Ovary (tissue), 9 donors: ENCODE measurements around the gene CC2D1A. TPM values are rescaled to one million over a fixed set of nuclear protein-coding genes. Genes with fewer than 3 reads are reported as not detected.

Experiments used
- DNase-seq, 5 donors: peaks; one replicate each; pipeline ENCODE4 v3.0.0-alpha.2; 2019 to 2020
- H3K27ac ChIP-seq, 2 donors: fragments of 200-600 bp; one replicate each; pipeline versions ENCODE4 v1.5.1 to v1.8.0; 2019 to 2022
- H3K27me3 ChIP-seq: fragments of 200-600 bp; one replicate; pipeline ENCODE4 v1.8.0; 2022
- H3K36me3 ChIP-seq: fragments of 200-600 bp; sonication (generic); one replicate; pipeline ENCODE4 v1.5.1; 2019
- H3K4me1 ChIP-seq: one replicate; pipeline ENCODE4 v1.8.1; 2013; ENCODE audit warnings: mild to moderate bottlenecking, moderate library complexity; ENCODE audit not compliant: insufficient read depth
- H3K4me3 ChIP-seq: fragments of 200-600 bp; sonication (generic); one replicate; pipeline ENCODE4 v1.5.1; 2017
- H3K9me3 ChIP-seq, 2 donors: fragments of 200-600 bp in 1 of 2; sonication (generic) in 1 of 2; one replicate each; pipeline versions ENCODE4 v1.5.1 to v1.8.1; 2013 to 2019; ENCODE audit warnings: mild to moderate bottlenecking in 1 of 2, moderate library complexity in 1 of 2
- EP300 ChIP-seq: sonication (generic); formaldehyde crosslinking; IDR thresholded peaks from one replicate; pipeline ENCODE4 v1.6.1; 2017; ENCODE audit warnings: antibody characterized with exemption
- POLR2A ChIP-seq: fragments of 450-650 bp; IDR thresholded peaks from one replicate; pipeline ENCODE4 v1.6.1; 2017; ENCODE audit warnings: antibody characterized with exemption, mild to moderate bottlenecking, moderate library complexity
- WGBS, 3 donors: extraction: QIAGEN DNeasy Blood & Tissue Kit in 1 of 3; methylation state at CpG; one replicate each; pipeline versions ENCODE4 v1.1.5 to v1.1.7; 2013 to 2017; 5-methylcytosine and 5-hydroxymethylcytosine counted together
- intact Hi-C, 4 donors: fragments of 100-400 bp; cut with DNase I; formaldehyde crosslinking; loops; one replicate each; pipeline versions ENCODE4 v1.11.0 to v1.15.1; 2022 to 2023
- polyA plus RNA-seq, 2 donors: library from polyadenylated mRNA; stranded (reverse); fragments of 200-250 nt in 1 of 2; fragments of 350-450 nt in 1 of 2; fragmentation: Illumina TruSeq in 1 of 2; extraction: RNeasy Lipid Tissue Mini Kit (QIAGEN cat#74804) in 1 of 2; gene quantifications; one replicate each; pipeline ENCODE4 v1.2.3, GENCODE V29; 2013 to 2014
- total RNA-seq, 7 donors: library from RNA; depleted of rRNA in 2 of 7; stranded (reverse); fragments of >200 nt in 2 of 7; fragmentation: NEBNext Ultra II Directional in 3 of 7; extraction: Animal tissue kit (Norgen Biotek cat#: 25700) in 3 of 7; gene quantifications; one replicate each; pipeline versions ENCODE4 v1.1.0 to v1.2.4, GENCODE V29; 2016 to 2023
- TF ChIP-seq, protein P1 (sequence below), 3 donors: fragments of 450-650 bp in 2 of 3; fragments of 200-600 bp in 1 of 3; IDR thresholded peaks; one replicate each; pipeline versions ENCODE4 v1.5.1 to v1.8.0; 2016 to 2022; ENCODE audit warnings: antibody characterized with exemption in 3 of 3, mild to moderate bottlenecking in 1 of 3
- donor health status: DM: no; HTN: no; CAD: no; lungs with moderate emphysema.
- donor health status: DM: no; HTN: no; CAD: no.
- donor health status: Bipolar disorder and iron deficiency.
- donor health status: DM: yes; HTN: yes; CAD: no.
- donor health status: DM: no; HTN: no; CAD: no.
- donor health status: DM: yes; HTN: yes; CAD: no.

The CC2D1A gene
- total and polyA plus RNA-seq, 9 donors: 13.1 to 38.1 (median 29.6) TPM

DNA sequence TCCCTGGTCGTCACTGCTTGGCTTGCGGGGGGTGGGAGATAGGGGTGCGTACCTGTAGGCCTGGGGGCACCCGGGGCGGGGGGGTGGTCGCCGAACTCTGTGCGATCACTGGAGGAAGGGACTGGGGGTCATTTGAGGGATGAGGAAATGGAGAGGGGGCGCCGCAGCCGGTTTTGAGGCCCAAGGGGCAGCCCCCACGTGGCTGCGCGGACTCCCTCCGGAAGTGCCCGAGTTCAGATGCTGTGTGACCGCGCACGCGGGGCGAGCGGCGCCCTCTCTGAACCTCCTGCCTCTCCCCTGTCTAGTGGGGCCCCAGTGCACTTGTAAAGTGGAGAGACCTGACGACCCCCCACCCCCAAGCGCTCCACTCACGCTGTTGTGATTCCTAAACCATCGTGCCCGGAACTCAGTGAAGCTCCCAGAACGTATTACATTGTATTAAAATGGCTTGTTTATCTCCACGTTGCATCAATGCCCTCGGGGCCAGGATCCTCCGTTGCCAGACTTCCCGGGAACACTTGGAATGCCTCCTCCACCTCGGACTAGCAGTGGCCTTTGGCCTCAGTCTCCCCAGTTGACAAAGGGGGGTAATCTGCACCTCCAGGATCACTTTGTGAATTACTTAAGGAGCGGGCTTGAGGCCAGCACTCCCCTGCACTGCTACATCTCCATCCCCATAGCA lies 32.0 kb upstream of the CC2D1A start:
- H3K27ac ChIP-seq: no peak overlapping the region
- H3K36me3 ChIP-seq: no peaks in the 10 kb centered on the region
- peaks cover 1% of the 10 kb centered on the region for H3K4me1 ChIP-seq
- 45 to 61% (median 47%) methylated on average over 35 of the region's 35 CpGs for WGBS, 3 donors
- no peak overlapping the region for H3K4me3 ChIP-seq
- H3K27me3 ChIP-seq: no peaks in the 10 kb centered on the region
- no peak for DNase-seq
- H3K9me3 ChIP-seq: no peaks in the 10 kb centered on the region
- intact Hi-C loops: loop anchor here in 2 of 4 donors (5.0 to 10.0 kb wide), 2 partner anchors 277 to 279 kb away; no protein-coding TSS in a partner anchor
- no peak for TF ChIP-seq EP300
- no peak for TF ChIP-seq POLR2A
- TF ChIP-seq, protein P1, sequence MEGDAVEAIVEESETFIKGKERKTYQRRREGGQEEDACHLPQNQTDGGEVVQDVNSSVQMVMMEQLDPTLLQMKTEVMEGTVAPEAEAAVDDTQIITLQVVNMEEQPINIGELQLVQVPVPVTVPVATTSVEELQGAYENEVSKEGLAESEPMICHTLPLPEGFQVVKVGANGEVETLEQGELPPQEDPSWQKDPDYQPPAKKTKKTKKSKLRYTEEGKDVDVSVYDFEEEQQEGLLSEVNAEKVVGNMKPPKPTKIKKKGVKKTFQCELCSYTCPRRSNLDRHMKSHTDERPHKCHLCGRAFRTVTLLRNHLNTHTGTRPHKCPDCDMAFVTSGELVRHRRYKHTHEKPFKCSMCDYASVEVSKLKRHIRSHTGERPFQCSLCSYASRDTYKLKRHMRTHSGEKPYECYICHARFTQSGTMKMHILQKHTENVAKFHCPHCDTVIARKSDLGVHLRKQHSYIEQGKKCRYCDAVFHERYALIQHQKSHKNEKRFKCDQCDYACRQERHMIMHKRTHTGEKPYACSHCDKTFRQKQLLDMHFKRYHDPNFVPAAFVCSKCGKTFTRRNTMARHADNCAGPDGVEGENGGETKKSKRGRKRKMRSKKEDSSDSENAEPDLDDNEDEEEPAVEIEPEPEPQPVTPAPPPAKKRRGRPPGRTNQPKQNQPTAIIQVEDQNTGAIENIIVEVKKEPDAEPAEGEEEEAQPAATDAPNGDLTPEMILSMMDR (IDR thresholded peaks at IDR 0.05): no peak

DNA sequence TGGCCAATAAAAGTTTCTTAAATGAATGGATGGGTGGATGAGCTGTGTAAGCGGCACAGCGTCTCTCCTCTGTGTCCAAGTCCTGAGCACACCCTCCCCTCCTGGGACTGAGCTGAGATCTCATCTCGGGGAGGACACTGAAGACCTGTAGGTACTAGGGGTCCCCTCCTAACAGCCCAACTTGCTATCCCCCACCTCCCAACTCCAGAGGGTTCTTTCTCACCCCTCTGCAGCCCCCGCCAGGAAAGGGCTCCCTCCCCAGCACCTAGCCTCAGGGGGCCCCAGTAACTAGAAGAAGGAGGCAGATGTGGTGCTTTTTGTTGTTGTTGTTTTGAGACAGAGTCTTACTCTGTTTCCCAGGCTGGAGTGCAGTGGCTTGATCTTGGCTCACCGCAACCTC lies 30.2 kb upstream of the CC2D1A start:
- no peaks in the 10 kb centered on the region for H3K36me3 ChIP-seq
- no peak overlapping the region for H3K27ac ChIP-seq
- TF ChIP-seq POLR2A: no peak
- TF ChIP-seq EP300: no peak
- TF ChIP-seq, protein P1 (IDR thresholded peaks at IDR 0.05): no peak
- no peak overlapping the region for H3K4me3 ChIP-seq
- peaks cover 5% of the 10 kb centered on the region for H3K4me1 ChIP-seq
- no peaks in the 10 kb centered on the region for H3K27me3 ChIP-seq
- WGBS, 3 donors: 95 to 98% (median 97%) methylated on average over 5 of the region's 5 CpGs
- no peaks in the 10 kb centered on the region for H3K9me3 ChIP-seq
- intact Hi-C loops: loop anchor here in 1 of 4 donors (10.0 kb wide), 1 partner anchor 281 kb away; no protein-coding TSS in a partner anchor
- no peak for DNase-seq

DNA sequence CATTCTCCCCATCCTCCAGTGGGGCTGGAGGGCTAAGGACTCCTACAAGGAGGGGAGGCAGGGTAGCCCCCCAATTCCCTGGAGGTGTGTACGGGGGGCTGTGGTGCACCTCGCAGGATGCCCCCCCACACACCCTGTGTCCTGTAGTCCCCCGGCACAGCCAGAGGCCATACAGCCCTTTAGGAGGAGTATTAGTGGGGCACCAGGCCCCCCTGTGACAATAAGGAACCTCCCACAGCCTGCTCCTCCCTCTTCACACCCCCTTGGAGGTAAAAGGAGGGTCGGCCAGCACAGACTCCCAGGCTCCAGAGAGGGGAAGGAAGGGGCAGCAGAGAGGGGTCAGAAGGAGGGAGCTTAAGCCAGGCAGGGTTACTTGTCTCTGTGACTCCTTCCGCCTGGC lies 29.2 kb upstream of the CC2D1A start, which contains the start of gene NANOS3:
Gene NANOS3, plus strand, starts transcription at position 301 of the 400 bp plus-strand sequence. CDS start 115 bp downstream, outside the sequence.
- 36 to 43% (median 42%) methylated on average over 5 of the region's 5 CpGs for WGBS, 3 donors
- H3K27ac ChIP-seq: no peak within 1 kb of the TSS
- no peaks in the 10 kb centered on the region for H3K9me3 ChIP-seq

DNA sequence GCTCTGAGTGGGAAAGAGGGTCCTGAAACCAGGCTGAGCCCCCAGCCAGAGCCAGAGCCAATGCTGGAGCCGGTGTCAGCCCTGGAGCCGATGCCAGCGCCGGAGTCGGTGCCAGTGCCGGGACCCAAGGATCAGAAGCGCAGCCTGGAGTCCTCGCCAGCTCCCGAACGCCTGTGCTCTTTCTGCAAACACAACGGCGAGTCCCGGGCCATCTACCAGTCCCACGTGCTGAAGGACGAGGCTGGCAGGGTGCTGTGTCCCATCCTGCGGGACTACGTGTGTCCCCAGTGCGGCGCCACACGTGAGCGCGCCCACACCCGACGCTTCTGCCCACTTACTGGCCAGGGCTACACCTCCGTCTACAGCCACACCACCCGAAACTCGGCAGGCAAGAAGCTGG lies 28.7 kb upstream of the CC2D1A start:
- intact Hi-C loops: loop anchor here in 1 of 4 donors (10.0 kb wide), 1 partner anchor 283 kb away; no protein-coding TSS in a partner anchor
- 85 to 89% (median 89%) methylated on average over 27 of the region's 27 CpGs for WGBS, 3 donors
- TF ChIP-seq, protein P1 (IDR thresholded peaks at IDR 0.05): no peak
- TF ChIP-seq POLR2A (no peak), EP300 (no peak)
- Histone ChIP-seq H3K27me3 (no peaks in the 10 kb centered on the region), H3K27ac (no peak overlapping the region), H3K4me1 (peaks cover 5% of the 10 kb centered on the region), H3K36me3 (no peaks in the 10 kb centered on the region), H3K4me3 (no peak overlapping the region), H3K9me3 (no peaks in the 10 kb centered on the region)
- DNase-seq: no peak

More for the DNA sequence above, 29.2 kb upstream of the CC2D1A start, which contains the start of gene NANOS3:
- TF ChIP-seq EP300: no peak
- no peak for TF ChIP-seq POLR2A
- TF ChIP-seq, protein P1 (IDR thresholded peaks at IDR 0.05): no peak
- Histone ChIP-seq H3K36me3 (no peaks in the 10 kb centered on the region), H3K4me3 (no peak within 1 kb of the TSS), H3K27me3 (no peaks in the 10 kb centered on the region), H3K4me1 (peaks cover 5% of the 10 kb centered on the region)
- intact Hi-C loops: loop anchor here in 1 of 4 donors (10.0 kb wide), 1 partner anchor 282 kb away; no protein-coding TSS in a partner anchor
- no peak for DNase-seq
